Activated CD4-positive, alpha-beta T cell treated with anti-CD3 and anti-CD28 coated beads, Interleukin-2, amount 50 U/mL, for 1 hour (primary cell): ENCODE measurements around the gene TMEM171.

Source experiments
- DNase-seq: peaks from one replicate; pipeline ENCODE4 v3.0.0-alpha.2; 2020

TMEM171 gene

GRCh38 chr5:73120222-73121118 lies at the start of gene TMEM171:
TMEM171 (plus strand) TSS chr5:73120575; CDS start chr5:73123374, 2,799 bp downstream.
- no peak for DNase-seq

- DNase-seq, result no peak
Observed at GRCh38 chr5:73081093-73081492, 39.3 kb upstream of the TMEM171 start.

- DNase-seq, result no peak
Observed at GRCh38 chr5:73088026-73088425, 32.3 kb upstream of the TMEM171 start.

GRCh38 chr5:73093943-73094342 lies 26.4 kb upstream of the TMEM171 start:
- DNase-seq, result no peak

- no peak for DNase-seq
Observed at GRCh38 chr5:73094415-73094814, 26.0 kb upstream of the TMEM171 start.

GRCh38 chr5:73095564-73096238 lies 24.7 kb upstream of the TMEM171 start:
- DNase-seq, result no peak

GRCh38 chr5:73096239-73096575 lies 24.2 kb upstream of the TMEM171 start:
- no peak for DNase-seq

GRCh38 chr5:73097740-73098139 lies 22.6 kb upstream of the TMEM171 start:
- DNase-seq, result no peak

- no peak for DNase-seq
Observed at GRCh38 chr5:73100109-73100508, 20.3 kb upstream of the TMEM171 start.

GRCh38 chr5:73103870-73104299 lies 16.5 kb upstream of the TMEM171 start:
- no peak for DNase-seq

- DNase-seq, result no peak
Observed at GRCh38 chr5:73104326-73104725, 16.0 kb upstream of the TMEM171 start.

- no peak for DNase-seq
Observed at GRCh38 chr5:73106335-73106734, 14.0 kb upstream of the TMEM171 start.

GRCh38 chr5:73110190-73110589 lies 10.2 kb upstream of the TMEM171 start:
- DNase-seq, result no peak

GRCh38 chr5:73111536-73111935 lies 8.8 kb upstream of the TMEM171 start:
- DNase-seq, result no peak

GRCh38 chr5:73112359-73112758 lies 8.0 kb upstream of the TMEM171 start:
- no peak for DNase-seq

- no peak for DNase-seq
Observed at GRCh38 chr5:73114044-73114688, 6.2 kb upstream of the TMEM171 start.

- no peak for DNase-seq
Observed at GRCh38 chr5:73115399-73116051, 4.8 kb upstream of the TMEM171 start.

- DNase-seq, result no peak
Observed at GRCh38 chr5:73116506-73116905, 3.9 kb upstream of the TMEM171 start.

GRCh38 chr5:73117088-73117740 lies 3.2 kb upstream of the TMEM171 start:
- DNase-seq, result no peak

- DNase-seq, result no peak
Observed at GRCh38 chr5:73118391-73118973, 1.9 kb upstream of the TMEM171 start.

- no peak for DNase-seq
Observed at GRCh38 chr5:73119451-73120157, 771 bp upstream of the TMEM171 start.

- no peak for DNase-seq
Observed at GRCh38 chr5:73121119-73121463, 716 bp downstream of the TMEM171 start.
